Right lobe of liver (tissue), 6 donors: ENCODE data around the gene GPS2. TPM values are rescaled to one million over a fixed set of nuclear protein-coding genes. Genes with fewer than 3 reads are reported as not detected.

ENCODE experiments used
- ATAC-seq, 4 donors: fragments of 200-7000 bp; cut with Tn5 transposase; one replicate each; pipeline ENCODE4 v1.9.1; 2020; ENCODE audit warnings: mild to moderate bottlenecking in 4 of 4, moderate library complexity in 4 of 4
- DNase-seq, 3 donors: peaks; one replicate each; pipeline ENCODE4 v3.0.0-alpha.2; 2020
- H3K27ac ChIP-seq, 3 donors: fragments of 200-600 bp; one replicate each; pipeline ENCODE4 v1.8.0; 2022
- H3K27me3 ChIP-seq, 2 donors: fragments of 200-600 bp; one replicate each; pipeline ENCODE4 v1.8.0; 2022
- H3K36me3 ChIP-seq, 4 donors: fragments of 200-600 bp; sonication (generic) in 1 of 4; one replicate each; pipeline versions ENCODE4 v1.5.1 to v1.8.0; 2017 to 2022; ENCODE audit warnings: control low read depth in 1 of 4
- H3K4me1 ChIP-seq, 4 donors: fragments of 200-600 bp; sonication (generic) in 1 of 4; one replicate each; pipeline versions ENCODE4 v1.5.1 to v1.8.0; 2017 to 2022; ENCODE audit warnings: control low read depth in 1 of 4
- H3K4me3 ChIP-seq, 3 donors: fragments of 200-600 bp; one replicate each; pipeline ENCODE4 v1.8.0; 2022
- H3K9me3 ChIP-seq, 4 donors: fragments of 200-600 bp; sonication (generic) in 1 of 4; one replicate each; pipeline versions ENCODE4 v1.5.1 to v1.8.0; 2017 to 2022; ENCODE audit warnings: control low read depth in 1 of 4
- POLR2A ChIP-seq: fragments of 450-650 bp; IDR thresholded peaks from one replicate; pipeline ENCODE4 v1.6.1; 2017; ENCODE audit warnings: antibody characterized with exemption, mild to moderate bottlenecking
- WGBS: methylation state at CpG from one replicate; pipeline ENCODE4 v1.1.6; 2018; ENCODE audit warnings: low coverage, low lambda C conversion rate; ENCODE audit not compliant: insufficient coverage; ENCODE audit errors: missing lambda C conversion rate; 5-methylcytosine and 5-hydroxymethylcytosine counted together
- intact Hi-C, 2 donors: fragments of 100-400 bp; cut with DNase I; formaldehyde crosslinking; loops; one replicate each; pipeline versions ENCODE4 v1.11.2 to v1.14.1; 2022
- total RNA-seq, 6 experiments: library from RNA; depleted of rRNA in 2 of 6; stranded (reverse); fragments of >200 nt in 2 of 6; fragmentation: NEBNext Ultra II Directional in 3 of 6; extraction: Animal tissue kit (Norgen Biotek cat#: 25700) in 3 of 6; gene quantifications; one replicate each; pipeline versions ENCODE4 v1.1.0 to v1.2.4, GENCODE V29; 2016 to 2023
- TF ChIP-seq, protein P1 (sequence below), 4 donors: fragments of 200-600 bp in 3 of 4; fragments of 450-650 bp in 1 of 4; IDR thresholded peaks; one replicate each; pipeline versions ENCODE4 v1.5.1 to v1.8.0; 2016 to 2022; ENCODE audit warnings: antibody characterized with exemption in 4 of 4, mild to moderate bottlenecking in 2 of 4
- donor health status: DM: no; HTN: yes; CAD: no.
- donor health status: DM: no; HTN: no; CAD: no.
- donor health status: DM: no; HTN: no; CAD: no.
- donor health status: DM: no; HTN: yes; CAD: no.
- donor health status: DM: no; HTN: yes; CAD: no.

GPS2 gene
- total RNA-seq, 6 experiments from 2014 or later: 22.0 to 48.1 (median 23.2) TPM

DNA sequence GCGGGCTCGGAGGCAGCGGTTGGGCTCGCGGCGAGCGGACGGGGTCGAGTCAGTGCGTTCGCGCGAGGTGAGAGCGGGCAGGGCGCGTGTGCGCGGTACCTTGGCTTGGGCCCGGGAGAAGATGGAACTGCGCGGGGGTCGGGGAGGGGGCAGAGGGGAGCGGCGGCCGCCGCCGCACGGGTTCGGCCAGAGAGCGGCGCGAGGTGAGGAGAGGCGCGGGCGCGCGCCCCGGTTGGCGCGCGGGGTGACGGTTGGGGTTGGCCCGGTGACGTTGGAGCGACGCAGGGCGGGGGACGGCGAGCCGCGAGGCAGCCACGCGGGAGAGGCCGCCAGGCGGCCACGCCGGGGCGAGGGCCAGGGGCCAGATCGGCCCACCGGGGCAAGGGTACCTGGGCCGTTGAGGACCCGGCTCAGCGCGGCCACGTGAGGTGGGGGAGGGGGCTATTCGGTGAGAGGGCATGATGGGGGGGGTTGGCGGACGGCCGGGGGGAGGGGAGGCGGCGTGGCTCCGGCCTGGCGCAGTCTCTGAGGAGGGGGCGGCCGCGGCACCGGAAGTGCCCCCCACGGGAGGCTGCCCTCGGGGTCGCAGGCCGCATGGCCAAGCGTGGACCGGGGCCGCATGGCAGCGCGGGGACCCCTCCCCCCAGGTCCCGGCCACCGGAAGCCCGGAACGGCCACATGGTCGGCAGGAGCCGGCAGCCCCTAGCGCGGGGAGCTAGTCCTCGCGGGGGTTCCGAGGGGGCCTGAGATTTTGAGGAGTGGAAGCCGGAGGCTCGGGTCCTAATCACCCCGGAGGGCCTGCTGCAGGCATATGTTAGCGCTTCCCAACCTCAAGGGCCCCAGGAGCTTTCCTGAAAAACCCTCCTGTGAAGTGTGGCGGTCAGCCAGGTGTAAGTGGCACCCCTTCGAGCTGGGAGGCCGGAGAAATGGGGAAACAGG, 7.2 kb downstream of the GPS2 start:
- peak; percentile 67 to 70 (median 69) for DNase-seq
- Histone ChIP-seq H3K27me3 (no peaks in the 10 kb centered on the region), H3K36me3 (peaks cover 11 to 36% (median 25%) of the 10 kb centered on the region in 4 donors), H3K9me3 (no peaks in the 10 kb centered on the region), H3K27ac (peak overlapping the region; percentile 76 to 93 (median 77)), H3K4me1 (peaks cover 0 to 14% (median 7%) of the 10 kb centered on the region in 4 donors), H3K4me3 (peak overlapping the region; percentile 97 to 98 (median 97))
- ATAC-seq: peak in 2 of 4 donors; percentile 0 to 11
- no peak for TF ChIP-seq POLR2A
- TF ChIP-seq, protein P1, sequence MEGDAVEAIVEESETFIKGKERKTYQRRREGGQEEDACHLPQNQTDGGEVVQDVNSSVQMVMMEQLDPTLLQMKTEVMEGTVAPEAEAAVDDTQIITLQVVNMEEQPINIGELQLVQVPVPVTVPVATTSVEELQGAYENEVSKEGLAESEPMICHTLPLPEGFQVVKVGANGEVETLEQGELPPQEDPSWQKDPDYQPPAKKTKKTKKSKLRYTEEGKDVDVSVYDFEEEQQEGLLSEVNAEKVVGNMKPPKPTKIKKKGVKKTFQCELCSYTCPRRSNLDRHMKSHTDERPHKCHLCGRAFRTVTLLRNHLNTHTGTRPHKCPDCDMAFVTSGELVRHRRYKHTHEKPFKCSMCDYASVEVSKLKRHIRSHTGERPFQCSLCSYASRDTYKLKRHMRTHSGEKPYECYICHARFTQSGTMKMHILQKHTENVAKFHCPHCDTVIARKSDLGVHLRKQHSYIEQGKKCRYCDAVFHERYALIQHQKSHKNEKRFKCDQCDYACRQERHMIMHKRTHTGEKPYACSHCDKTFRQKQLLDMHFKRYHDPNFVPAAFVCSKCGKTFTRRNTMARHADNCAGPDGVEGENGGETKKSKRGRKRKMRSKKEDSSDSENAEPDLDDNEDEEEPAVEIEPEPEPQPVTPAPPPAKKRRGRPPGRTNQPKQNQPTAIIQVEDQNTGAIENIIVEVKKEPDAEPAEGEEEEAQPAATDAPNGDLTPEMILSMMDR (IDR thresholded peaks at IDR 0.05): no peak
- intact Hi-C loops: no loop called here
- WGBS: 0% methylated on average over 4 of the region's 104 CpGs

GRCh38 chr17:7306911-7307685, 8.1 kb downstream of the GPS2 start, which contains the start of gene EIF5A:
TSS of gene EIF5A (plus strand) at chr17:7307628. CDS start at chr17:7309636, 2,008 bp downstream.
- Histone ChIP-seq H3K9me3 (no peaks in the 10 kb centered on the region), H3K27me3 (no peaks in the 10 kb centered on the region), H3K4me3 (peak within 1 kb of the TSS; percentile 97 to 98 (median 97)), H3K36me3 (peaks cover 11 to 27% (median 20%) of the 10 kb centered on the region in 4 donors), H3K4me1 (peaks cover 0 to 14% (median 7%) of the 10 kb centered on the region in 4 donors), H3K27ac (peak within 1 kb of the TSS; percentile 77 to 93 (median 85))
- DNase-seq (peak; percentile 100), ATAC-seq (peak; percentile 88 to 91 (median 89))
- TF ChIP-seq, protein P1 (IDR thresholded peaks at IDR 0.05): no peak
- TF ChIP-seq POLR2A: peak; percentile 89
- intact Hi-C loops: no loop called here
- WGBS: under 1% methylated on average over 47 of the region's 64 CpGs

GRCh38 chr17:7304179-7304578, 11.0 kb downstream of the GPS2 start:
- peaks cover 0 to 5% (median 1%) of the 10 kb centered on the region in 4 donors for H3K4me1 ChIP-seq
- WGBS: 95% methylated on average over 5 of the region's 7 CpGs
- no peak overlapping the region for H3K4me3 ChIP-seq
- no peaks in the 10 kb centered on the region for H3K27me3 ChIP-seq
- H3K27ac ChIP-seq: no peak overlapping the region
- H3K9me3 ChIP-seq: no peaks in the 10 kb centered on the region
- DNase-seq: no peak
- H3K36me3 ChIP-seq: no peaks in the 10 kb centered on the region
- intact Hi-C loops: no loop called here
- no peak for ATAC-seq
- TF ChIP-seq, protein P1 (IDR thresholded peaks at IDR 0.05): no peak
- TF ChIP-seq POLR2A: no peak

DNA sequence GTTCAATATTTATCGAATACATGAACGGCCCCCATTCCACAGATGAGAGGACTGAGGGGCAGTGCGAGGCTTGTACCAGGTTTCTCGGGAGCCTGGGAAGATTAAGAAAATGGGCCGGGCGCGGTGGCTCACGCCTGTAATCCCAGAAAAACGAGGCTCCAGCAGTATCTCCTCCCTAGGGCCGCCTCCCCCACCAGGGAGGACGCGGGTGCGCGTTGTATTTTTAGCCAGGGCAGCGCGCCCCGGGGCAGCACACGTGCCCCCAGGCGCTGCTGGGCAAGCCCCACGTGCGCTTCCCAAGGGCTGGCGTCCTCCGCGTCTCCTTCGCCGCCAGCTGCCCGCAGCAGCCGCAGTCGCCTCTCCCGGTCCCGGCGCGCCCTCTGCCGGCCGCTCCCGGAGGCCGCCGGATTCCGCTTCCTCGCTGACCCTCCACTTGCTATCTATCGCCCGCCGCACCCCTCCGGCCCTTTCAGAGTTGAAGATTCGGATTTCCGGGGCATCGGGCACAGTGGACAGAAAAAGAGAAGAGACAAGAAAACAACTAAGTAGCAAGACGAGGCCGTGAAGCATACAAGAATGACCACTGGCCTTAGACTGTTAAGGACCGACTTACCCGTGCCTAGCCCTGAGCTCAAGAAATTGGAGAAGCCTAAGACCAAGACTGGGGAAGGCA, 18.8 kb downstream of the GPS2 start:
- Histone ChIP-seq H3K4me1 (peaks cover 0 to 13% (median 2%) of the 10 kb centered on the region in 4 donors), H3K4me3 (no peak overlapping the region), H3K27me3 (no peaks in the 10 kb centered on the region), H3K27ac (no peak overlapping the region), H3K36me3 (no peaks in the 10 kb centered on the region), H3K9me3 (no peaks in the 10 kb centered on the region)
- DNase-seq (peak; percentile 83 to 86 (median 85)), ATAC-seq (peak; percentile 80 to 93 (median 88))
- WGBS: 8% methylated on average over 6 of the region's 51 CpGs
- no peak for TF ChIP-seq POLR2A
- TF ChIP-seq, protein P1 (IDR thresholded peaks at IDR 0.05): peak; percentile 92 to 97 (median 96)
- intact Hi-C loops: no loop called here
